KMS-11 (cell line): ENCODE results near the gene PPP1R18.

Experiments used
- H2AFZ ChIP-seq: fragments of 200-600 bp; sonication (generic); 2 replicates; pipeline ENCODE4 v1.6.1; 2016; ENCODE audit warnings: antibody characterized with exemption, mixed run types, low read depth
- H3K27ac ChIP-seq: fragments of 200-600 bp; sonication (generic); 2 replicates; pipeline ENCODE4 v1.6.1; 2016; ENCODE audit warnings: mild to moderate bottlenecking, mixed run types
- H3K27me3 ChIP-seq: fragments of 200-600 bp; sonication (generic); 2 replicates; pipeline ENCODE4 v1.6.1; 2017; ENCODE audit warnings: mild to moderate bottlenecking, low read depth, mixed run types, moderate library complexity; ENCODE audit not compliant: insufficient read depth
- H3K36me3 ChIP-seq: fragments of 200-600 bp; sonication (generic); 2 replicates; pipeline ENCODE4 v1.6.1; 2017; ENCODE audit warnings: mild to moderate bottlenecking, mixed run types; ENCODE audit not compliant: insufficient read depth
- H3K4me1 ChIP-seq: fragments of 200-600 bp; sonication (generic); 2 replicates; pipeline ENCODE4 v1.6.1; 2016; ENCODE audit warnings: mild to moderate bottlenecking, low read depth, mixed run types; ENCODE audit not compliant: poor library complexity, severe bottlenecking
- H3K4me2 ChIP-seq: fragments of 200-600 bp; sonication (generic); 2 replicates; pipeline ENCODE4 v1.7.0; 2016; ENCODE audit warnings: mild to moderate bottlenecking, mixed run types
- H3K4me3 ChIP-seq: fragments of 200-600 bp; sonication (generic); IDR thresholded peaks from 2 replicates; pipeline ENCODE4 v1.6.1; 2017; ENCODE audit warnings: low read depth, low read length, mixed read lengths; ENCODE audit not compliant: insufficient read depth
- H3K79me2 ChIP-seq: fragments of 200-600 bp; sonication (generic); 2 replicates; pipeline ENCODE4 v1.6.1; 2016; ENCODE audit warnings: low read depth, mixed run types; ENCODE audit not compliant: insufficient read depth
- H3K9ac ChIP-seq: fragments of 200-600 bp; sonication (generic); 2 replicates; pipeline ENCODE4 v1.6.1; 2016; ENCODE audit warnings: mild to moderate bottlenecking, mixed run types
- H4K20me1 ChIP-seq: fragments of 200-600 bp; sonication (generic); 2 replicates; pipeline ENCODE4 v1.6.1; 2016; ENCODE audit warnings: mild to moderate bottlenecking, mixed run types; ENCODE audit not compliant: insufficient read depth
- TF ChIP-seq, protein P1 (sequence below): fragments of 200-600 bp; sonication (generic); conservative IDR thresholded peaks from 2 replicates; pipeline ENCODE4 v1.6.1; 2017; ENCODE audit warnings: low read depth, mild to moderate bottlenecking, antibody characterized with exemption, low read length, moderate library complexity, mixed read lengths

The PPP1R18 gene

DNA sequence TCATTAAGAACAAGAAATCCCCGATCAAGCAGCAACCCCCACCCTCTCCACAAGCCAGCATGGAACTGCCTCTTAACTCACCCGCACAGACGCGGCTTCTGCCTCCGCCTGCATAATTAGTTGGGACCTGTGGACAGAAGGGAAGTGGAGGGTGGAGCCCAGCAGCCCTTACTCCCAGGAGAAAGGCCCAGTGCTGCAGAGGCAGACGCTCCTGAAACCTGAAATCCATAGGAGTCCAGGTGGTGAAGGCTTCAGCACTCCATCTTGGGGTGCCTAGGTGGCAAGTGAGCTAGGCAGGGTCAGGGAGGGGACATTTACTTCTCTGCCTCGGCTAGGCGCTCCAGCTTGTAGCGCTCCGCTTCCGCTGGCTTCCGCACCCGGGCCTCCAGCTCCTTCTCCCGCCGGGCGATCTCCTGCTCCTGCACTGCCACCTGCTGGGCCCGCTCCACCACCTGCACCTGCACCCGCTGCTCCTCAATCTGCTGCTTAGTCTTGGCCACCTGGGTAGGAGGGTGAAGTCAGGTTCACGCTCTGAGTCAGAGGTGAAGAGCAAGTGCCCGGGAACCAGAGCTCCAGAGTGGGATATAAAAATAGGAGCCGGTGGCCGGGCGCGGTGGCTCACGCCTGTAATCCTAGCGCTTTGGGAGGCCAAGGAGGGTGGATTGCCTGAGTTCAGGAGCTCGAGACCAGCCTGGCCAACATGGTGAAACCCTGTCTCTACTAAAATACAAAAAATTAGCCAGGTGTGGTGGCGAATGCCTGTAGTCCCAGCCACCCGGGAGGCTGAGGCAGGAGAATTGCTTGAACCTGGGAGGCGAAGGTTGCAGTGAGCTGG lies 44.4 kb upstream of the PPP1R18 start:
- no peaks in the 10 kb centered on the region for H3K36me3 ChIP-seq
- no peak overlapping the region for H3K27ac ChIP-seq
- H3K4me3 ChIP-seq, result no peak overlapping the region
- H3K27me3 ChIP-seq, result no peaks in the 10 kb centered on the region
- H3K4me2 ChIP-seq, result peak overlapping the region; percentile 41; the same call in 1 of the 2 replicates
- TF ChIP-seq, protein P1, sequence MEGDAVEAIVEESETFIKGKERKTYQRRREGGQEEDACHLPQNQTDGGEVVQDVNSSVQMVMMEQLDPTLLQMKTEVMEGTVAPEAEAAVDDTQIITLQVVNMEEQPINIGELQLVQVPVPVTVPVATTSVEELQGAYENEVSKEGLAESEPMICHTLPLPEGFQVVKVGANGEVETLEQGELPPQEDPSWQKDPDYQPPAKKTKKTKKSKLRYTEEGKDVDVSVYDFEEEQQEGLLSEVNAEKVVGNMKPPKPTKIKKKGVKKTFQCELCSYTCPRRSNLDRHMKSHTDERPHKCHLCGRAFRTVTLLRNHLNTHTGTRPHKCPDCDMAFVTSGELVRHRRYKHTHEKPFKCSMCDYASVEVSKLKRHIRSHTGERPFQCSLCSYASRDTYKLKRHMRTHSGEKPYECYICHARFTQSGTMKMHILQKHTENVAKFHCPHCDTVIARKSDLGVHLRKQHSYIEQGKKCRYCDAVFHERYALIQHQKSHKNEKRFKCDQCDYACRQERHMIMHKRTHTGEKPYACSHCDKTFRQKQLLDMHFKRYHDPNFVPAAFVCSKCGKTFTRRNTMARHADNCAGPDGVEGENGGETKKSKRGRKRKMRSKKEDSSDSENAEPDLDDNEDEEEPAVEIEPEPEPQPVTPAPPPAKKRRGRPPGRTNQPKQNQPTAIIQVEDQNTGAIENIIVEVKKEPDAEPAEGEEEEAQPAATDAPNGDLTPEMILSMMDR, result peak; percentile 60
- H3K79me2 ChIP-seq, result no peaks in the 10 kb centered on the region
- H4K20me1 ChIP-seq, result no peaks in the 10 kb centered on the region
- peak overlapping the region; percentile 14; the same call in 1 of the 2 replicates for H2AFZ ChIP-seq
- H3K4me1 ChIP-seq, result peaks cover 13% of the 10 kb centered on the region
- H3K9ac ChIP-seq, result no peak overlapping the region

DNA sequence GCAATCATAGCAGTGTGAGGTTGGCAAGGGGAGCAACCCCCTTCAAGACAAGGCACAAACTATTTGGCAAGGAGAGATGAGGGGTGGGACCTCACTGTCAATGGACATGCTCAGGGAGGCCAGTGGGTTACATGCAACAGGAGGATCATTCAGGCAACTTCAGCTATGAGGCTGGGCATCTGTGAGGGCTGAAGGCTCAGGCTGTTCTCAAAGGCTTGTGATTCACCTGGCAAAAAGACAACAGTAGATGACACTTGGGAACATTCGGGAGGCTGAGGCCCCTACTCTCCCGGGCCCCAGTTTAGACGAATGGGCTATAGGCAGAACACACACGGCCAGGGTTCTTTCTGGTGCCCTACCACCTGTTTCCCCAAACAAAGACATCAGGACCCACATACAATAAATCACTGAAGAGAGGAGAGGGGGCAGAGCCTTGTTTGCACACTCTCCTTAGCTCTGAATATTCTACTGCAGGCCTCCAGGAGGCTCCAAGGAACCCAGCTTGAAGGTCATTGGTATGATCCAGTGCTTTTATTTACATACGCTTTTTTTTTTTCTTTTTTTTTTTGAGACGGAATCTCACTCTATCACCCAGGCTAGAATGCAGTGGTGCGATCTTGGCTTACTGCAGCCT lies 41.6 kb upstream of the PPP1R18 start:
- Histone ChIP-seq H4K20me1 (peaks cover 20% of the 10 kb centered on the region), H3K4me3 (no peak overlapping the region), H3K27ac (no peak overlapping the region), H3K36me3 (peaks cover 9% of the 10 kb centered on the region; the same call in 1 of the 2 replicates), H3K4me2 (no peak overlapping the region), H3K79me2 (peaks cover 18% of the 10 kb centered on the region), H3K4me1 (peaks cover 32% of the 10 kb centered on the region), H2AFZ (no peak overlapping the region), H3K9ac (no peak overlapping the region), H3K27me3 (no peaks in the 10 kb centered on the region)
- TF ChIP-seq, protein P1, result no peak

DNA sequence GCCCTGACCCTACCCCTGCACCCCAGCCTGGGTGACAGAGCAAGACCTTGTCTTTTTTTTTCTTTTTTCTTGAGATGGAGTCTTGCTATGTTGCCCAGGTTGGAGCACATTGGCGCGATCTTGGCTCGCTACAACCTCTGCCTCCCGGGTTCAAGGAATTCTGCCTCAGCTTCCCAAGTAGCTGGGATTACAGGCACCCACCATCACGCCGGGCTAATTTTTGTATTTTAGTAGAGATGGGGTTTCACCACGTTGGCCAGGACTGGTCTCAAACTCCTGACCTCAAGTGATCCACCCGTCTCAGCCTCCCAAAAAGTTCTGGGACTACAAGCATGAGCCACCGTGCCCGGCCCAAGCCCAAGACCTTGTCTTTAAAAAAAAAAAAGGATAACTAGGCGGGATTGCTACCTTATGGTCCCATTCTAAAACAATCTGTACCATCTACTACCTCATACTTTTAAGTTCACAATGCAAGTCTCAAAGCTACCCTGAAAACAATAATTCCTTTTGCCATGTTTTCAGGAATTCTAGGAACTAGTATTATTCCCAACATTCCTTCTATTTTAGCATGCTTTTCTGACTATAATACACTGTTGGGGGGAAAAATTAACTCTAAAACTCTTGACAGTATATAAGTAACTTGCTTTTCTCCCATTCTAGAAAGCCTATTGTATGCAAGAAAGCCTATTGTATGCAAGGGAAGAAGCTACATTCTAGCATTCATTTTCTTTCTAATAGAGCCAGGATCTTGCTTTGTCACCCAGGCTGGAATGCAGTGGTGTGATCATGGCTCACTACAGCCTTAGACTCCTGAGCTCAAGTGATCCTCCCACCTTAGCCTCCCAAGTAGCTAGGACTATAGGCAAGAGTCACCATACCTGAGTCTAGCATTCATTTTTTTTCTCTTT lies 40.3 kb upstream of the PPP1R18 start:
- H3K79me2 ChIP-seq, result peaks cover 31% of the 10 kb centered on the region
- no peak overlapping the region for H3K4me2 ChIP-seq

More for the DNA sequence above, 40.3 kb upstream of the PPP1R18 start:
- H2AFZ ChIP-seq, result no peak overlapping the region
- peaks cover 33% of the 10 kb centered on the region for H4K20me1 ChIP-seq
- H3K9ac ChIP-seq, result no peak overlapping the region
- TF ChIP-seq, protein P1, result no peak
- H3K4me1 ChIP-seq, result peaks cover 39% of the 10 kb centered on the region
- peaks cover 20% of the 10 kb centered on the region; the same call in 1 of the 2 replicates for H3K36me3 ChIP-seq
- H3K4me3 ChIP-seq, result no peak overlapping the region
- peak overlapping the region; percentile 19; the same call in 1 of the 2 replicates for H3K27ac ChIP-seq
- no peaks in the 10 kb centered on the region for H3K27me3 ChIP-seq
